ENCODE data around the gene UNCX.

DNA sequence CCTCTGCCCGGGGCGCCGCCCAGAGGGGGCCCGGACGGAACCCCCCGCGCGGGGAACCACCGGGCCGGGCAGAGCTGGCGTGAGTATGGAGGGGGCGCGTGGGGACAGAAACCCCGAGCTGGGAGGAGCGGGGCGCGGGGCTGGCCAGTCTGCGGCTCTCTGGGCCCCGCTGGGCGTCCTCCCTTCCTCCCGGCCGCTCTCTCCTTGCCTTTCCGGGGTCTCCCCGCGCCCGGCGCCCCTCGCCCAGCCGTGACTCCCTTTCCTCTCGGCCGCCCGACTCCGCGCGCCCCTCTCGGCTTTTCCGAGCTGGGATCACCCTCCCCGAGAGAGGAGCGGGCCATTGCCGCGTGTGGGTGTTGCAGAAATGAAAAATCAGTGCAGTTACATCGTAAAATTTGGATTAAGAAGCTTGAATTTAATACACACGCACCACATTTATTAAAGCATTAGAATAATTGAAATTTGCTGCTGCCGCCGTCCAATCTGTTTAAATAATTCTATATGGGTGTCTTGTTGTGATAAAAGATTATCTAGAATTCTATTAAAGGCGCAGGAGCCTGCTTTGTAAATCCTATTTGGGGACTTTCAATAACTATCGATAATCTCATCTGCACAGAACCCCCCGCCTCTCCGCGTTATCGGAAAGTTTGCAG, 9.1 kb downstream of the UNCX start:
- no peak for TF ChIP-seq CTCF (conservative IDR thresholded peaks at IDR 0.05; ENCODE audit: low read length)
- TF ChIP-seq EZH2phosphoT487 (IDR thresholded peaks at IDR 0.05; ENCODE audit: borderline replicate concordance): no peak
